ENCODE data around the gene HES6. TPM values are rescaled to one million over a fixed set of nuclear protein-coding genes. Genes with fewer than 3 reads are reported as not detected.

HES6 gene
- total RNA-seq, 2 experiments from 2014 or later = 1.5 to 1.9 TPM

GRCh38 chr2:238262496-238263122 is 22.8 kb upstream of the HES6 start:
- TF ChIP-seq, protein P1, sequence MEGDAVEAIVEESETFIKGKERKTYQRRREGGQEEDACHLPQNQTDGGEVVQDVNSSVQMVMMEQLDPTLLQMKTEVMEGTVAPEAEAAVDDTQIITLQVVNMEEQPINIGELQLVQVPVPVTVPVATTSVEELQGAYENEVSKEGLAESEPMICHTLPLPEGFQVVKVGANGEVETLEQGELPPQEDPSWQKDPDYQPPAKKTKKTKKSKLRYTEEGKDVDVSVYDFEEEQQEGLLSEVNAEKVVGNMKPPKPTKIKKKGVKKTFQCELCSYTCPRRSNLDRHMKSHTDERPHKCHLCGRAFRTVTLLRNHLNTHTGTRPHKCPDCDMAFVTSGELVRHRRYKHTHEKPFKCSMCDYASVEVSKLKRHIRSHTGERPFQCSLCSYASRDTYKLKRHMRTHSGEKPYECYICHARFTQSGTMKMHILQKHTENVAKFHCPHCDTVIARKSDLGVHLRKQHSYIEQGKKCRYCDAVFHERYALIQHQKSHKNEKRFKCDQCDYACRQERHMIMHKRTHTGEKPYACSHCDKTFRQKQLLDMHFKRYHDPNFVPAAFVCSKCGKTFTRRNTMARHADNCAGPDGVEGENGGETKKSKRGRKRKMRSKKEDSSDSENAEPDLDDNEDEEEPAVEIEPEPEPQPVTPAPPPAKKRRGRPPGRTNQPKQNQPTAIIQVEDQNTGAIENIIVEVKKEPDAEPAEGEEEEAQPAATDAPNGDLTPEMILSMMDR (IDR thresholded peaks at IDR 0.05) = no peak
- peaks cover 8% of the 10 kb centered on the region for H3K4me1 ChIP-seq (ENCODE audit: insufficient read depth, low read length)
- DNase-seq (no peak), ATAC-seq (ENCODE audit: poor library complexity) (no peak)
- no peaks in the 10 kb centered on the region for H3K27me3 ChIP-seq (ENCODE audit: control insufficient read depth in 1 of 2, insufficient read depth in 2 of 2, low read length in 2 of 2)
- Mint-ChIP-seq H3K4me1 (ENCODE audit: low read depth) (peaks cover 6% of the 10 kb centered on the region), H3K4me3 (no peak overlapping the region), H3K27me3 (no peaks in the 10 kb centered on the region), H3K36me3 (ENCODE audit: low read depth) (peaks cover 63% of the 10 kb centered on the region), H3K27ac (no peak overlapping the region), H3K9me3 (no peaks in the 10 kb centered on the region)
- H3K36me3 ChIP-seq (ENCODE audit: insufficient read depth, low read length) = peaks cover 34% of the 10 kb centered on the region
- POLR2A ChIA-PET = interaction anchor here (0.8 to 1.5 kb wide), 2 partner anchors 27 to 404 kb away, joined by 3 to 7 read pairs; no protein-coding TSS in a partner anchor
- no peak overlapping the region for H3K4me3 ChIP-seq (ENCODE audit: low read length)
- intact Hi-C loops (cut with DNase I, micrococcal nuclease) = loop anchor here (1.0 to 5.0 kb wide), 5 partner anchors 102 to 750 kb away; partner anchors contain the start of gene UBE2F (in 2 of the 2)
- CTCF ChIA-PET = interaction anchor here (0.6 to 1.5 kb wide), 10 partner anchors 10 to 294 kb away, joined by 3 to 6 read pairs (median 3); no protein-coding TSS in a partner anchor
- no peak overlapping the region for H3K27ac ChIP-seq (ENCODE audit: low read depth in 1 of 2, low read length in 2 of 2)
- no peaks in the 10 kb centered on the region for H3K9me3 ChIP-seq (ENCODE audit: control insufficient read depth in 1 of 2, insufficient read depth in 1 of 2, low read length in 2 of 2)

DNA sequence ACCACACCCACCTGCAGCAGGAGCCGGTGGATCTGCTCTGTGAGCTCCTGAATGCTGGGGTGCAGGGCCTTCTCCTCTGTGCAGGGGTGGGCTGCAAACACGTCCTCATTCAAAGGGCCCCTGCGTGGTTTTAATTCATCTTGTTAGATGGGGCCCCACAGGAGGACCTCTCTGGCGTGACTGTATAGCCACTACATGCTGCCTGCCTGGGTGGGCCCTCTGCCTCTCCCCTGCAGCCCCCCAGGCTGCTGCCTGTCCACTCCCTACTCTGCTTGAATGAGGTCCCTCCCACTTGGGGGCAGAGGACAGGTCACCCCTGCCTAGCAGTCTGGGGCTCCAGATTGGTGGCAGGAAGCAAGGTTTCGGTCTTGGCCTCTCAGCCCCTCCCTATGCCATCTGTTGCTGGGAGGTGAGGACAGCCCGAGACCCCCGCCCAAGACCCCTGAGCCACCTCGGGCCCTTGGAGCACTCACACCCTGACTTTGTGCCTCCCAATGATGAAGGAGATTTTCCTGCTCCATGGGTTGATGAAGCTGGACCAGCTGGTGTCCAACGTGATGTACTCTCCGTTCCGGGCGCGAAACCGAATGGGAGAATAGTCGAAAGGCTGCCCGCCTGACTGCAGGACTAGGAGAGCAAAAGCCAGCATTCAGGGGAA is 22.0 kb upstream of the HES6 start:
- H3K4me1 Mint-ChIP-seq (ENCODE audit: low read depth) = peaks cover 6% of the 10 kb centered on the region
- no peak for DNase-seq

DNA sequence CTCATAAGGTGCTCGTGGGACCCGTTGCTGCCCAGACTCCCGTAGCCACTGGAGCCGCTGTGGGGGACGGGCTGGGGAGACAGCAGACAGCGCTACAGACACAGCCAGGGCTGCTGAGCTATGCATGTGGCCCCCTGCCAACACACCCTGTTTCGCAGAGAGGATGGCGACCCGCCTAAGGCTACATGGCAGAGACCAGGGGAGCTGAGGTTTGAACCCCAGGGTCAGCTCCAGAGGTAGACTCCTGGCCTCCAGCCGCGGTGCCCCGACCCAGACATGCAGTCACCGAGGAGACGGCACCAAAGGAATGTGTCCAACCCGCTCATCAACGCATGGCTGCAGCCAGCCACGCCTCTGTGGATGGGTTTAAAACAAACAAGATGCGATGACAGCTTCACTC is 21.0 kb upstream of the HES6 start:
- H3K36me3 Mint-ChIP-seq (ENCODE audit: low read depth) = peaks cover 69% of the 10 kb centered on the region

More for the DNA sequence above, 22.0 kb upstream of the HES6 start:
- Mint-ChIP-seq H3K4me3 (no peak overlapping the region), H3K36me3 (ENCODE audit: low read depth) (peaks cover 59% of the 10 kb centered on the region), H3K27me3 (no peaks in the 10 kb centered on the region), H3K9me3 (no peaks in the 10 kb centered on the region), H3K27ac (no peak overlapping the region)
- H3K36me3 ChIP-seq (ENCODE audit: insufficient read depth, low read length) = peaks cover 33% of the 10 kb centered on the region
- no peak overlapping the region for H3K4me3 ChIP-seq (ENCODE audit: low read length)
- intact Hi-C loops (cut with DNase I, micrococcal nuclease) = loop anchor here (5.0 kb wide), 2 partner anchors 295 to 750 kb away; partner anchors contain the start of gene UBE2F (in 2 of the 2)
- H3K4me1 ChIP-seq (ENCODE audit: insufficient read depth, low read length) = peaks cover 10% of the 10 kb centered on the region
- TF ChIP-seq, protein P1 (IDR thresholded peaks at IDR 0.05) = no peak
- no peak for ATAC-seq (ENCODE audit: poor library complexity)
- no peaks in the 10 kb centered on the region for H3K27me3 ChIP-seq (ENCODE audit: control insufficient read depth in 1 of 2, insufficient read depth in 2 of 2, low read length in 2 of 2)
- H3K9me3 ChIP-seq (ENCODE audit: control insufficient read depth in 1 of 2, insufficient read depth in 1 of 2, low read length in 2 of 2) = no peaks in the 10 kb centered on the region
- ChIA-PET POLR2A (no interaction called here), CTCF (interaction anchor here (0.6 kb wide), 1 partner anchor 44 kb away, joined by 3 read pairs; no protein-coding TSS in a partner anchor)
- H3K27ac ChIP-seq (ENCODE audit: low read depth in 1 of 2, low read length in 2 of 2) = no peak overlapping the region

More for the DNA sequence above, 21.0 kb upstream of the HES6 start:
- Histone ChIP-seq H3K27ac (ENCODE audit: low read depth in 1 of 2, low read length in 2 of 2) (no peak overlapping the region), H3K36me3 (ENCODE audit: insufficient read depth, low read length) (peaks cover 40% of the 10 kb centered on the region), H3K27me3 (ENCODE audit: control insufficient read depth in 1 of 2, insufficient read depth in 2 of 2, low read length in 2 of 2) (no peaks in the 10 kb centered on the region), H3K9me3 (ENCODE audit: control insufficient read depth in 1 of 2, insufficient read depth in 1 of 2, low read length in 2 of 2) (no peaks in the 10 kb centered on the region), H3K4me1 (ENCODE audit: insufficient read depth, low read length) (peaks cover 13% of the 10 kb centered on the region), H3K4me3 (ENCODE audit: low read length) (no peak overlapping the region)
- ATAC-seq (ENCODE audit: poor library complexity) (no peak), DNase-seq (no peak)
- Mint-ChIP-seq H3K27ac (no peak overlapping the region), H3K4me1 (ENCODE audit: low read depth) (peaks cover 6% of the 10 kb centered on the region), H3K27me3 (no peaks in the 10 kb centered on the region), H3K4me3 (no peak overlapping the region), H3K9me3 (no peaks in the 10 kb centered on the region)
- intact Hi-C loops (cut with DNase I, micrococcal nuclease) = loop anchor here (5.0 kb wide), 2 partner anchors 294 to 749 kb away; partner anchors contain the start of gene UBE2F (in 2 of the 2)
- TF ChIP-seq, protein P1 (IDR thresholded peaks at IDR 0.05) = no peak
- CTCF ChIA-PET = no interaction called here
- POLR2A ChIA-PET = no interaction called here

All from CD4-positive, alpha-beta T cell (primary cell).